Measurements from ENCODE around the gene SFMBT1. TPM values are rescaled to one million over a fixed set of nuclear protein-coding genes. Genes with fewer than 3 reads are reported as not detected.

The SFMBT1 gene
- total and polyA plus RNA-seq, 2 of the 4 experiments (the other 2 are of a cell fraction): 1.0 to 1.8 TPM

DNA sequence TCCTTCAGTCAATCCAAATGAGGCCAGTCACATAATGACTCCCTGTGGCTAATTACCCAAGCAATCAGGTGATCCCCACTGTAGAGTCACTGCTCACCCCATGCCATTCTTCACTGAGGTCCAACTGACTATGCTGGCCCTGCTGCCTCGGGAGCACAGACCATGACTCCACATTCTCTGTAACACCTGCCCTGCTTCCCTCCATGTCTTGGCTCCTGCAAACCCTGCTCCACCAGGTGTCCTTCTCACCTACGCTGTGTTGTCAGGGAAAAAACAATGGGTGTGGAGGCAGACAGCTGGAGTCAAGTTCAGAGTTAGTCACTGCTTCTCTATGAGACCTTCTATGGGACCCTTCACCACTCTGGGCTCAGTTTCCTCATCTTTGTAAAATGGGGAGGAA lies 6.1 kb upstream of the SFMBT1 start:
- no peak overlapping the region for H2AK5ac ChIP-seq (ENCODE audit: low read depth, low read length)
- H3K56ac ChIP-seq (ENCODE audit: extremely low read depth, insufficient read depth, low read length): no peak overlapping the region
- no CpG with 5 or more reads among the region's 2 CpGs for WGBS, 2 experiments (ENCODE audit: extremely low coverage in 2 of 2, insufficient read length in 1 of 2)
- H2BK15ac ChIP-seq (ENCODE audit: low read depth, low read length): no peak overlapping the region
- no peak overlapping the region for H4K91ac ChIP-seq (ENCODE audit: insufficient read depth, low read depth, low read length)
- H3K9me3 ChIP-seq (ENCODE audit: control insufficient read depth, insufficient read depth, low read length): no peaks in the 10 kb centered on the region
- no peaks in the 10 kb centered on the region for H3K9me1 ChIP-seq (ENCODE audit: insufficient read depth, low read length)
- H3K4me3 ChIP-seq (ENCODE audit: insufficient read depth, low read depth, low read length): no peak overlapping the region
- DNase-seq (no peak), ATAC-seq (ENCODE audit: low read depth) (no peak)
- H3K9ac ChIP-seq (ENCODE audit: low read depth, low read length): no peak overlapping the region
- H3K4me2 ChIP-seq (ENCODE audit: low read depth, low read length): no peak overlapping the region
- no peak overlapping the region for H3K14ac ChIP-seq (replicated peaks; ENCODE audit: low read depth, low read length)
- TF ChIP-seq RAD21 (IDR thresholded peaks at IDR 0.05; ENCODE audit: low read length) (no peak), POLR2A (IDR thresholded peaks at IDR 0.05; ENCODE audit: low read depth, low read length) (no peak), FOS (IDR thresholded peaks at IDR 0.05; ENCODE audit: low read depth, low read length) (no peak), RCOR1 (IDR thresholded peaks at IDR 0.05; ENCODE audit: insufficient replicate concordance, low read length) (no peak), RFX5 (IDR thresholded peaks at IDR 0.05; ENCODE audit: low read depth, low read length) (no peak), NFE2L2 (IDR thresholded peaks at IDR 0.05; ENCODE audit: low read depth, low read length) (no peak)
- TF ChIP-seq, protein P1, sequence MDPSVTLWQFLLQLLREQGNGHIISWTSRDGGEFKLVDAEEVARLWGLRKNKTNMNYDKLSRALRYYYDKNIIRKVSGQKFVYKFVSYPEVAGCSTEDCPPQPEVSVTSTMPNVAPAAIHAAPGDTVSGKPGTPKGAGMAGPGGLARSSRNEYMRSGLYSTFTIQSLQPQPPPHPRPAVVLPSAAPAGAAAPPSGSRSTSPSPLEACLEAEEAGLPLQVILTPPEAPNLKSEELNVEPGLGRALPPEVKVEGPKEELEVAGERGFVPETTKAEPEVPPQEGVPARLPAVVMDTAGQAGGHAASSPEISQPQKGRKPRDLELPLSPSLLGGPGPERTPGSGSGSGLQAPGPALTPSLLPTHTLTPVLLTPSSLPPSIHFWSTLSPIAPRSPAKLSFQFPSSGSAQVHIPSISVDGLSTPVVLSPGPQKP (IDR thresholded peaks at IDR 0.05; ENCODE audit: borderline replicate concordance, low read depth, low read length): no peak
- no peak overlapping the region for H3K4ac ChIP-seq (ENCODE audit: low read depth, low read length)
- no peak overlapping the region for H2BK120ac ChIP-seq (ENCODE audit: low read depth, low read length)
- in situ Hi-C loops (cut with MboI; ENCODE audit: low sequenced_read_pairs): no loop called here
- H2BK20ac ChIP-seq (ENCODE audit: low read depth, low read length): no peak overlapping the region
- H4K5ac ChIP-seq (ENCODE audit: low read depth, low read length): no peak overlapping the region
- no TSS peak for BruUV-seq (replicated peaks)
- H4K20me1 ChIP-seq (ENCODE audit: insufficient read depth, low read length): no peaks in the 10 kb centered on the region
- no peak overlapping the region for H2AFZ ChIP-seq (replicated peaks; ENCODE audit: low read length, poor library complexity)
- CTCF ChIA-PET: no interaction called here
- no peak overlapping the region for H2BK5ac ChIP-seq (ENCODE audit: low read depth, low read length, poor library complexity, severe bottlenecking)
- POLR2A ChIA-PET (ENCODE audit: unreplicated experiment): no interaction called here
- no peaks in the 10 kb centered on the region for H3K36me3 ChIP-seq (ENCODE audit: control insufficient read depth, insufficient read depth, low read length)
- H3K4me1 ChIP-seq (ENCODE audit: control insufficient read depth, insufficient read depth, low read length): no peaks in the 10 kb centered on the region
- H3K23ac ChIP-seq (ENCODE audit: low read depth, low read length): no peak overlapping the region
- H3K79me1 ChIP-seq (ENCODE audit: low read depth in 1 of 2, low read length in 2 of 2): no peaks in the 10 kb centered on the region
- H3K18ac ChIP-seq (ENCODE audit: low read depth, low read length): no peak overlapping the region
- no peak overlapping the region for H2AK9ac ChIP-seq (replicated peaks; ENCODE audit: low read depth, low read length, poor library complexity)
- no peak overlapping the region for H4K8ac ChIP-seq (ENCODE audit: low read depth in 2 of 2, low read length in 2 of 2)
- H3K27ac ChIP-seq (ENCODE audit: insufficient read depth, low read length): no peak overlapping the region
- intact Hi-C loops (cut with micrococcal nuclease): no loop called here
- dilution Hi-C loops (cut with HindIII; ENCODE audit: low sequenced_read_pairs, unreplicated experiment): no loop called here
- peaks cover 14% of the 10 kb centered on the region for H3K27me3 ChIP-seq (ENCODE audit: control insufficient read depth, insufficient read depth, low read length)

All from IMR-90 (cell line).